Suppressor macrophage treated with lipopolysaccharide for 1 hour (primary cell): ENCODE results near the gene RTN4R.

Source experiments
- DNase-seq, 3 donors: peaks; one replicate each; pipeline ENCODE4 v3.0.0-alpha.2; 2020 to 2022

The RTN4R gene

DNA sequence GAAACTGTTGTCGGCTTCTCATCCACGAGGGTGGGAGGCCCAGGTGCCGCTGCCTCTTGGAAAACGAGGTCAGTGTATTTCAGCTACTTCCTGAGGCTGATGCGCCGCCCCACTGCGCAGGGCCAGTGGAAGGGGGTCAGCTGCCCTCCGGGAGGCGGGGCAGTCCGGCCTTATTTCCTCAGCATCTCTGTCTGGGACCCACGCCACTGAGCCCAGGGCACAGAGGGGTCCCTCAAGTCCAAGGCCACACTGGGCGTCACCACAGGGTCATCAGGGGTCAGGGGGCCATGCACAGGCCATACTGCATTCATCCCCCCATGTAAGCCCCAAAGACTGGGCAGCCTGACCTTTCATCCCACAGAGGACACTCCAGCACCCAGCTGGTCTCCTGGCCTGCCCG lies 12.1 kb downstream of the RTN4R start:
- no peak for DNase-seq

DNA sequence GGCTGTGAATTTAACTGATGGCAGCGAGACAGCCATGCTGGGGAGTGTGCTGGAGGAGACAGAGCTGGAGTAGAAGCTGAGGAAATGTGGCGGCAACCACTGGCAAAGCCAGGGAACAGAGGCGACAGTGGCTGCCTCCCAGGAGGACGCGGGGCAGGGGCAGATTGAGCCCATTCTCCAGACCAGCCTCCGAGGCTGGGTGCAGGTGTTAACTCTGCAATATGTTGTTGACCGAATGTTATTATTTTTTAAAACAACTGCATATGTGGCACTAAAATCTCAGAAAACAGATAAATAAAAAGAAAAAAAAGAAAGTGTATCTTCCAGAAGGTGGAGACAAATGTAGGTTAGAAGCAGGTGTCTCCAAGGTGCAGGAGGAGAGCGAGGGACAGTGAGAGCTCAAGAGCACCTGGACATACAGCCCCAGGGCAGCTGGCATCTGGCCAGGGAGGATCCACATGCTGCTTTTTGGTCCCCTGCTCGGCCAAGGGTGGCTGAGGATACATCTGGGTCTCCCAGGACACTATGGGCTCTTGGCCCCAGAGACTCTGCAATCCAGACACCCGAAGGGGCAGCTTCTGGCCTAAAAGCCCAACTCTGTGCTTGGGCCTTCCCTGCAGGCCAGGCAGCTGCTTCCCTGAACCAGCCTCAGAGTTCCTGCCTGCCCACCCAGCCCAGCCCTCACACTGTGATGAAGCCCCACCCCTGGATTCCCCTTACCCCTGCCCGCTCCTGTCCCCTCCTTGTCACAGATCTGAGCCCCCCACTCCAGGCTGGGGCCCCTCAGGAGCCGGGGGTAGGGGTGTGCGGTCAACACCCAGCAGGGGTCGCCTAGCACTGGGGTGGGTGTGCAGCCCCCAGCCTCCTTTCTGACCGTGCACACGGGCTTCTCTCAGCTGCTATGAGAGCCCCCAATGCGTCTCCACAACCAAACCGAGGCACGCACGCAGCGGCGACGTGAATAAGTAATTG lies 12.9 kb downstream of the RTN4R start:
- DNase-seq = no peak

DNA sequence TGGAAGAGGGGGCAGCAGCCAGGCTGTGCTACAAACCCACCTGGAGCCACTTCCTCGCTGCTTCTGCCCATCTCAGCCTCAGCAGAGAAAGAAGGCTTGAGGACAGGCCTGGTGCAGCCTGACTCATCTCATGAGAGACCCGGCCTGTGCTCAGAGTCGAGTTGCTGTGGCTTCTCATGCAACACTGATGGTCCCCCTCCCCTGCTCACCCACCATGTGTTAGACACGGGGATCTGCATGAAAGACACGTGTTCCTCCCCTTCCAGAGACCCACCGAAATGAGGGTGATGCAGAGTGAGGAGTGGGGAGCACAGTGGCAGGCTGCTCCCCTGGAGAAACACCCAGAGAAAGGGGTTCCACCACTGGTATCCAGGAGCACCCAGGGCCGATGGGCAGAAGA lies 15.0 kb downstream of the RTN4R start:
- no peak for DNase-seq

DNA sequence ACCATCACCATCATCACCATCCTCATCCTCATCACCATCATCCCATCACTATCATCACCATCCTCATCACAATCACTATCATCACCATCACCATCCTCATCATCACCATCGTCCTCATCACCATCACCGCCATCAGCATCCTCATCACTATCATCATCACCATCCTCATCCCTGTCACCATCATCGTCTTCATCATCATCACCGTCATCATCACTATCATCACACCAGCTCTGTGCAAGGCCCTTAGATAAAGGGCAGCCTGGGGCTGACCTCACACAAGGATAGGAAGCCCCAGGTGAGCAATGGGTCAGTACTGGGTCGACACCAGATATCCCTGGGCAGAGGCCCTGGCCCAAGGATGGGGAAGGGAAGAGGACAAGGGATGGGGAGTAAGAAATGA lies 16.1 kb downstream of the RTN4R start:
- no peak for DNase-seq

DNA sequence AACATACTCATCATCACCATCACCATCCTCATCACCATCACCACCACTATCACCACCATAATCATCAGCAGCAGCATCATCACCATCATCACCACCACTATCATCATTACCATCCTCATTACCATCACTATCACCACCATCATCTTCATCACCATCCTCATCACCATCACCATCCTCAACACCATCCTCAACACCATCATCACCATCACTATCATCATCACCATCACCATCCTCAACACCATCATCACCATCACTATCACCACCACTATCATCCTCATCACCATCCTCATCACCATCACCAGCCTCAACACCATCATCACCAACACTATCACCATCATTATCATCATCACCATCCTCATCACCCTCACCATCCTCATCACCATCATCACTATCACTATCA lies 16.6 kb downstream of the RTN4R start:
- no peak for DNase-seq

DNA sequence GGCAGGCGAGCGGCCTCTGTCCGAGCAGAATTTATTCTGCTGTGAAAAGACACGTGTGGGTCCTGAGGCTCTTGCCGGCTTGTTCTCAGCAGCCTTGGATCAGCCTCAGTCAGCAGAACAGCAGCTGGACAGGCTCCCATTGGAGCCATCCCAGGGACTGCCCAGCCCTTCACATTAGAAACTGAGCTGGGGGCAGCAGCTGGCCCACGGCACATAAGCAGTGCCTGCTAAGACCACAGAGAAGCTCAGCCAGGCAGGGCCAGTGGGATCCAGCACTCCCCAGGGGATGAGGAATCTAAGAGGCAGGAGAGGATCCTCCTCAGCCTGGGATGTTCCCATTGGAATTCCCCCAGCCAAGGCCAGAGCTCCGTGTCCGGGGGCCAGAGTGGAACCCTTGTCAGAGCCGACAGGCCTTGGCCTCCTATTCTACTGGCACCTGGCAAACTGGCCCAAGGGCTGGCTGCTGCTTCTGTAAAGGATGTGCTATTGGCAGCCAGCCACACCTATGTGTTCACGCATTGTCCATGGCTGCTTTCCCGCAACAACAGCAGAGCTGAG lies 18.2 kb downstream of the RTN4R start:
- DNase-seq = no peak

DNA sequence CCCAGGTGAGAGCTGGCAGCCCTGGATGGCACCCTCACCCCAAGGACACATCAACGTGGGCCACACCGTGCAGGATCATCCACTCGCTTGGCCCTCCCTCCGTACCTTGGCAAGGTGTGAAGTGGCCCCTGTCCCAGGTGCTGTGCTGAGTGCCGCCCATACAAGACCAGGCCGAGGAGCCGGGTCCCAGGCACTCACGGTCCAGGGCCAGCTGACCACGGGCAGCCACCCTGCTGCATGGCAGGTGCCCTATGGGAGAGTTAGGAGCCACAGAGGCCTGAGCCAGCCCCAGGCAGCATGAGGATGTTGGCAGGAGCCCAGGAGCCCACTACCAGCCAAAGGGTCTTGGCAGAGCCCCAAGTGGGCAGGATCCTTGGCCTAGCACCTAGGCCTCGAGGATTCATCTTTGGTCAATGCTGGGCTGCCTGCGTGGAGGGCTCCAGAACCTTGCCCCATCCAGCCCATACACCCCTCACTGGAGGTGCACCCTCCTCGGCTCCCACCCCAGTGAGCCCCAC lies 19.6 kb downstream of the RTN4R start:
- DNase-seq = no peak

DNA sequence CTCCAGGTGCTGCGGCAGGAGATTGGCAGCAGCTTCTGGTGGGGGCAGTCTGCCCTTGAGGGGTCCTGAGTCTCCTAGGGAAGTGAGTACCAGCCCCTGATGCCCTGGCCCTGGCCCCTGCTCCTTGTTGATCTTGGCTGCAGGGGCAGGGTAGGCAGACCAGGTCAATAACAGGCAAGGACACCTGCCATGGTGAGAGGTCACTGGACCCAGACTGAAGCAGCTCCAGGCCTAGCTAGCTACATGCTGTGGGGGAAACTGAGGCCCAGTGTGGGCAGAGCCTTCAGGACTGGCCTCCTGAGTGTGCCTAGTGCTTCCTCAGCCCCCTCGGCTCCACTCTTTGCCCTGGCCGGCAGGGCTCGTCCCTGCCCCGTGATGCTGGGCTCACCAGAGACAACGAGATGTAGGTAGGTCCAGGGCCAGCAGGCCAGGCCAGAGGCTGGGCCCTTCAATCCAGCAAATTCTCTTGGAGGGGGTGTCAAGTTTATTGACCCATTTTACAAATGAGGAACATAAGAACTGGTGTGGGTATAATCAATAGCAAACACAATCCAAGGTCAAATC lies 20.4 kb downstream of the RTN4R start:
- DNase-seq = no peak

DNA sequence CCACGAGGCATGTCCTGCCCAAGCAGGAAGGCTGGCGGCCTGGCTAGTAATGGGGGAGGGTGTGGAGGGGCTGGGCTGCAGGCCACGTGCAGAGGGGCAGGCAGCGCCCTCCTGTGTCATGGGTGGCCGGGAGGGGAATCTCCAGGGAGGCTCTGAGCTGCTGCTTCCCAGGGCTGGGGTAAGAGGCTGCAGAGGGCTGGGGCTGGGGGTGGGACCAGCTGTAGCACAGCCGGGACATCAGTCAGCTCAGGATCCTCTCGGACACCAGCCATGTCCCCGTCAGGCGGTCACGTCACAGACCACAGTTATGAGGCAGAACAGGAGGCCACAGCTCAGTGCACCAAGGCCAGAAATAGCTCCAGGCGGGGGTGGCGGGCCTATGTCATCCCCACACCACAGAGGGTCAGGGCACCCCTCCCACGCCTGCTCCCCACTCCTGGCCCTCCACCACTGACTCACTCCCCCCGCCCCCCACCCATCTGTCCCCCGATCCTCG lies 21.1 kb downstream of the RTN4R start:
- no peak for DNase-seq

DNA sequence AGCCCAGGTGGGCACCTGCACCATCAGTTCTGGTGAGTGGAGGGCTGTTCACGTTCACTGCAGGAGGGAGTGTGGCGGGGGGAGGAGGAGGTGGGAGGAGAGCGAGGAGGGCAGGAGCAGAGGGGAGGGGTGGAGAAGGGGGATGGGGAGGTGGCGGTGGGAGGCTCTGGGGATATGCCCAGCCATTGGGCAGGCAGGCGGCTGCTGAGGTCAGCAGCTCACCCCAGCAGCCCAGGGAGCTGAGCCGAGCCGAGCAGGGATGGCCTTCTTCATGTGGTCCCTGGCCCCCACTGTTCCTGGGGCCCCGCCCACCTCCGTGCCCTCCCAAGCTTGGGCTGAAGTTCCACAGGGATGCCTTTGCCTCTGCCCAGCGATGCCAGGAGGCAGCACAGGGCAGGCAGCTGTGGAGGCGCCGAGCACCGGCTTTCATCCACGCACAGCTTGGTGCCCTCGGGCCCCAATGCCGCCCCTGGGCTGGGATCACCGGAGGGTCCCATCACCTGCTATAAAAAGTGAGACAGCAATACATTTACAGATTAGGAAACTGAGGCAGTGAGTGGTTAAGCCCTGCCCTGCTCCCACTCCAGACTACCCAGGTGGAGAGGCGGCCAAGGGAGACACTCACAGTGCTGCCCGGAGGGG lies 21.6 kb downstream of the RTN4R start:
- DNase-seq = no peak

DNA sequence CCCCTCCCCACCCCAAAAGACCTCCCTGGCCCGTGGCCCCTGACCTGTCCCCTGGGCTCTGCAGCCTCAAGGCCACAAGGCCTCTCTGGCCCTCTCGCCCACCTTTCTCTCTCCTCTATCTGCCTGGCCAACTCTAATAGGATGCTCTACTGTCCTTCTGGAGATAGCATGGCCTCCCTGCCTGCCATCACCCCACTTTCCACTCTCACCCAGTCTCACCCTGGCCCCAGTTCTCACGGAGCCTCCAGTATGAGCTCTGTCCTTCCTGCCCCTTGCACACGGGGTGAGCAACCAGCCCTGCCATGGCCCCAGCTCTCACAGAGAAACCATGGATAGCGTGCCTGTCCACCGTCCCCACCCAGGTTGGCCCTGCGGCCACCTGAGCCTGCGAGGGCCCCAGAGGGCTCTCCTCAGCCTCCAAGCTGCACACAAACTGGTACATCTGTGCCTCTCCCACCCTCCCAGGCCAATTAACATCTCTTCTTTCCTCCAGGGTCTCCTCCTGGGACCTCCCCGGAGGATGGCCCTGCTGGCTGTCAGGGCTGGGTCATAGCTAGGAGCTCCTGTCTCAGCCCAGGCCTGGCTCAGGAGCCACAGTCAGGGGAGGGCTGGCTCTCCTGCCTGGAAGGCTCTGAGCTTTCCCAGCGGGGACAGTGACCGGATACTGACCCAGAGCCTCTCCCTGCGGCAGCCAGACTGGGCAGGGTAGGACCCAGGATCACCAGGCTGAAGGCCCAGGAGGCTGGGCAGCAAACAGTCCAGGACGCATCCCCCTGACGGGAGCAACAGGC lies 22.3 kb downstream of the RTN4R start:
- no peak for DNase-seq

DNA sequence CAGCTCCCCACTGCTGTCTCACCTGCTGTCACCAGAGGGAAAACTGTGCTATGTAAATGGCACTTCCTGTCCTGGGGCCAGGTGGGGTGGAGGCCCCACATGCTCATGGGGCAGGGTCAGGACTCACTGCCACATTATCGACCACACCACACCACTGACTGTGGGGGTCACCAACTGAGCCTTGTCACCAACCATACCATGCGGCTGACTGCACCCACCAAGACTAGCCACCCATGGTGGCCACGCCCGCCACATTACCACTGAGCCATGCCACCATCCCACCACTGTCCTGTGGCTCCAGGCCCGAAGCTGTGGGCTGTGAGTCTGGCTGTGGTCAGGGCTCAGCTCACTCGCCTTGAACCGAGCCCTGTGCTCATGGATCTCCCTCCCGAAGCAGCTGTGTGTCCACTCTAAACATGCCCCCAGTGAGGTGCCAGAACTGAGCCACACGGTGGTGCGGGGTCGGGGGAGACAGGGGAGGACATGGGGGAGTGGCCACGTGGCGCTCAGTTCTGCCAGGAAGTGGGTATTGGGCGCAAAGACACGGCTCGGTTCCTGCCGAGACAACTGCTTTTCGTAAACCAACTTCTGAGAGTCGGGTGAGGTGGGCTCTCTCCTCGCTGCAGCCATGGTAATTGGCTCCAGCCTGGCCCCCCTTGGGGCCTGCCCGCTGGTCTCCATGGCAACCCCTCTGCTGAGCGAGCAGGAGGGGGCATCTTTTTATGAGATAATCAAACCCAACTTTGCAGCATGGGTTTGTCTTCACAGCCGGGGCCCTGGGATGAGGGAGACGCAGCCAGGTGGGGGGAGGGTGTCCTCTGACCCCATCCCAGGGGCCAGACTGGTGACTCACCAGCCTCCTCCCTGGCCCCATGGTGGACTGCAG lies 23.2 kb downstream of the RTN4R start:
- no peak for DNase-seq

DNA sequence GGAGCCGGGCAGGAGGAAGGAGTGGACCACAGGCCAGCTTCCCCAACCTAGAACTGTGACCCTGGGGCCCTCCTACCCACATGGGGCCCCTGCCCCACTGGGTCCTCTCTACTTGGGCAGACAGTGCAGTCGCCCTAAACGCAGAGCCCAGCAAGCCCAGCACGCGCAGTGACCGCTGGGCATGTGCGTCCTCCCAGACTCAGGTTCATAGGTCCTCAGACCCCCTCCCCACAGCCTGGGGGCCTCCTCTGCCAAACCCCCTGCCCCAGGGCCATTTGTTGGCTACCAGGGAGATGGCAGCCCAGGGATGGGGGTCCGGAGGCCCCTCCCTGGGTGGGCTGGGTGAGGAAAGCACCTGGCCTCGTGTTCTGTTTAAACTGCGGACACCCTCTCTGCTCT lies 23.9 kb downstream of the RTN4R start:
- DNase-seq = no peak

DNA sequence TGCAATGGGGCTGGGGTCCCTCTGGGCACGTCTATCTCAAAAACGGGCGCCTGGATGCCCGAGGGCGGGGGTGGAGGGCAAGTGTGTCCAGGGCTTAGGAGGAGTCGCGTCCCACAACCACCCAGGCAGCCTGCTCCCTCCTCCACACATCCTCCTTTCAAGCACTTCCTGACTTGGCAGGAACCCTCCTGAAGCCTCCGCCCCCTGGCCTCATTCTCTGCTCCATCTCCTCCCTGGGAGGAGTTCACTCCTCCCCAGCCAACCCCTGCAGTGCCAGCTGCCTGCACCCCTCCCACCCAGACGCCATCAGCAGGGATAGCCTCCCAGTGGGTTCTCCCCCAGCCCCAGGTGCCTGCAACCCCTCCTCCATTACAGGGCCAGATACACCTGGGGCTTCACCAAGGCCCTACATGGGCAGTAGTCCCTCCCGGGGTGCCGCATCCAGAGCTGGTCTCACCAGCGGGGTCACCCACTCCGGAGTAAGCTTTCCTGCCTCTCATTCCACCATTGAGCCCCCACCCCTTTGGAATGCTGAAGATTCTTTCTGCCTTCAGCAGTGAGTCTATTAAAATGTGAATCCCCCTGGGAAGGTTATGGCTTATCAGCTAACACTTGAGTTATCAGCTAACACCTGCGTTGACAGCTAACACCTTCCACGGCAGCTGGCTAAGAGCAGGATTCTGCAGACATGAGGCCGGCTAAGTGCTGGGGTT lies 24.4 kb downstream of the RTN4R start:
- DNase-seq = peak in 1 of 3 donors; percentile 44

DNA sequence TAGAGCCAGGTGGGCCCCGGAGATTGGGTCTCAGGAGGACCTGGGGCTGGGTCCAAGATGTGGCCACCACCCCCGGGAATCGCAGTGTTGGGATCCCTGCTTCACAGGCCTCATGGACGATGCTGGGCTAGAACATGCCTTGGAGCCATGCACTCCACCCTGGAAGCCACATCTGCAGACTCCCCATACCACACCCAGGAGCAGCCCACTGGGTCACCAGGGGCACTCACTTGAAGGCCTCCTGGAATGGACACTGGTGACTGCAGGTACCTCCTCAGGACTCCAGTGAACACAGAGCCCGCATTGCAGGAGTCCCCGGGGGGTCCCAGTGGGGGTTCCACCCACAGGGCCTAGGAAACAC lies 25.0 kb downstream of the RTN4R start:
- no peak for DNase-seq

DNA sequence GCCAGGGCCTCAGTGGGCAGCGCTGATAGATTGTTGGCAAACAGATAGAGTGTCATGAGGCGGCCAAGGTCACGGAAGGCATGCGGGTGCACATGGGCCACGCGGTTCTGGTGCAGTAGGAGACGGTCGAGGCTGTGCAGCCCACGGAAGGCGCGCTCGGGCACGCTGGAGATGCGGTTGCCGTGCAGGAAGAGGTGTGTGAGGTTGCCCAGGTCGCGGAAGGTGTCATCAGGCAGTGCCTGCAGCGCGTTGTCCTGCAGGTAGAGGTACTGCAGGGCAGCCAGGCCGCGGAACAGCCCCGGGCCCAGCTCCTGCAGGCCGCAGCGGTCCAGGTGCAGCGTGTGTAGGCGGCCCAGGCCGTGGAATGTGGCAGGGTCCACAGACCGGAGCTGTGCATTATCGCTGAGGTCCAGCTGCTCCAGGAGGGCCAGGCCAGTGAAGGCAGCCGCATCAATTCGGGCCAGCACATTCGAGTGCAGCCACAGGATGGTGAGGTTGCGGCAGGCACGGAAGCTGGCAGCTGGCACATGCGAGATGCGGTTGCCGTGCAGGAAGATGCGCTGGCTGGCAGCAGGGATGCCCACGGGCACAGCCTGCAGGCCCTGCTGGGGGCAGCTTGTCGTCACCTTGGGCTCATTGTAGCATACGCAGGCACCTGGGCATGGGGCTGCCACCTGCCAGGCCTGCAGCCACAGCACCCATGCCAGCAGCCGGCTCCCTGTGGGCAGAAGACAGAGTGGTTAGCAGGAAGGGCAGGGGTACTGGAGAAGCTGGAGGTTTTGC lies 25.5 kb downstream of the RTN4R start:
- no peak for DNase-seq

DNA sequence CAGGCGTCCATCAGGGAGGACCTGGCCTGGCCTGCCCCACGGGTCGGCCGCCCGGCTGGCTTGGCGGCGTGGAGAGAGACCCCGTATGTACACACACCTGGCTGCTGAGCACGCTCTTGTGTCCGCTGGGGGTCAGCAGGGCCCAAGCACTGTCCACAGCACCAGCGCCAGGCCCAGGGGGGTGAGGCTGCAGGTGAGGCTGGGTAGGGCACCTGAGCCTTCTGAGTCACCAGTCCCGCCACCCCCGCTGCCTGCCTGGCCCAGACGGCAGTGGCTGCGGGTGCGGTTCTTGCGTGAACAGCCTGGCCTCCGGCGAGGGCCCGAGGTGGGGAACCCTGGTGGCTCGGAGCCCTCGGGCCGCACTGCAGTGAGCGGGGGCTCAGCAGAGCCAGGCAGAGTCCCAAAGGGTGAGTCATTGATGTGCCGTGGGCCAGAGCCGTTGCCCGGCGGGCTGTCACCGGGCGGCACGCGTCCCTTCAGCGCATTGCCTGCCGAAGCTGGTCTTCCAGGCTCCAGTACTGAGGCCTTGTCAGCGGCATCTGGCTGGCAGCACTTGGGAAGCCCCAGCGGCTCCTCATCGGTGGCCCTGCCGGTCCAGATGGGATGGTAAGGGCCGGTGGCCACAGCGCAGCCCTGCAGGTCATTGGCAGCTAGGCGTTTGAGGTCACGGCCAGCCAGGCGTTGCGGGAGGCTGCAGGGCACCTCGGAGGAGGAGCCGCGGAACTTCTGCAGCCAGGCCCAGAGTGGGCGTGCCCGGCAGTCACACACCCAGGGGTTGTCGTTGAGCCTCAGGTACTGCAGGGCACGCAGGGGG lies 26.3 kb downstream of the RTN4R start:
- no peak for DNase-seq

DNA sequence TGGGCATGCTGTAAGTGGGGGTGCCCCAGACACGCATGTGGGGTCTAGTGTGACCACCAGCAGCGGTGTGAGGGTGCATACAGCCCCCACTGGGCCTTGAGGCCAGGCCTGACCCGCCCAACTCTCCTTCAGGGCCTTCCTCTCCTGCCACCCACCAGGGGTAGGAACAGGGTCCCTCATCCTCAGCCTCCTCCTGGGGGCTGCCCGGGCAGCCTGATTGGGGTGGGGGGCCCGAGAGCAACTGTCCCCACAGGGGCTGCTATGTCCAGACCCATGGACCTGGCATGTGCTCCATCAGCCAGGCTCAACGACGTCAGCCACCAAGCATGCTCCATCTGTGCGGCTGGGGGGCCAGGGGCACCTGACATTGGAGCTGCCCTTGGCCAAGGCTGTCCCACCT lies 27.2 kb downstream of the RTN4R start:
- DNase-seq = no peak

DNA sequence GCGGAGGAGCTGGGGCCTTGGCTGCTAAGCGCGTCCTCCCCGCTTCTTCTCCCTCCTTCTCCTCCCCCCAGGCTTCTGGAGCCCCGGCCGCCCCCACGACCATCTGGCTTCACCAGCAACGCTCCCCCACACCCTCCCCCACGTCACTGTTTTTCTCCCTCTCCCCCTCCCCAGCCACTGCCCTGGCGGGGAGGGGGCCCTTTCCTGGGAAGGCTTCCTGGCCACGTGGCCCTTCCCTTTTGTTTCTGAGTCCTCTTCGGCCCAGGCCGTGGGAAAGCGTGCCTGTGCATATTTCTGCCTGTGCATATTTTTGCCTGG lies 27.7 kb downstream of the RTN4R start:
- no peak for DNase-seq
